ENCODE measurements around the gene GTF3C5. TPM values are rescaled to one million over a fixed set of nuclear protein-coding genes. Genes with fewer than 3 reads are reported as not detected.
A peak's percentile ranks its signal among the peaks of the same experiment; 100 is the strongest.

GTF3C5 gene
- total RNA-seq, 4 donors from 2014 or later: 49.4 to 94.2 (median 73.3) TPM

- peaks cover 0 to 11% (median 0%) of the 10 kb centered on the region in 4 donors for H3K4me1 ChIP-seq
- TF ChIP-seq CTCF (IDR thresholded peaks at IDR 0.05) (no peak), POLR2A (IDR thresholded peaks at IDR 0.05) (no peak), EP300 (IDR thresholded peaks at IDR 0.05) (no peak)
- 74 to 80% methylated on average over 23 to 26 of the region's 26 CpGs for WGBS, 2 donors
- H3K4me3 ChIP-seq: no peak overlapping the region
- peaks cover 0 to 2% (median 0%) of the 10 kb centered on the region in 4 donors for H3K9me3 ChIP-seq
- no peak overlapping the region for H3K27ac ChIP-seq
- no peaks in the 10 kb centered on the region for H3K36me3 ChIP-seq
- H3K27me3 ChIP-seq: no peaks in the 10 kb centered on the region
- no peak for DNase-seq (ENCODE audit: low spot score in 2 of 2)
Observed at GRCh38 chr9:133023117-133023890, 7.5 kb upstream of the GTF3C5 start.

DNA sequence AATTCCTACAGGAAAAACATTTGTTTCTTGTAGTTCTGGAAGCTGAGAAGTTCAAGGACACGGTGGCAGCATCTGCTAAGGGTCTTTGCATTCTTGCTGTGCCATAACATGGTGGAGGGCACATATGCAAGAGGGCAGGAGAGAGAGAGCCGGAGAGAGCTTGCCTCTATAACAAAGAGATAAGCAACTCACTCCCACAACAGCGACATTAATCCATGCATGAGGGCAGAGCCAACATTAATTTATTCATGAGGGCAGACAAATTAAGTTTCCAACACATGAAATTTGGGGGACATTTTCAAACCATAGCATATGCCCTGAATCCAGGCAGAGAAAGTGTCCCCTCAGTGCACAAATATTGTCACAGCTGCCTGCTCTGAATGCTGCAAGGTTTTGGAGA lies 4.4 kb upstream of the GTF3C5 start:
- no peak for TF ChIP-seq CTCF (IDR thresholded peaks at IDR 0.05)
- TF ChIP-seq POLR2A (IDR thresholded peaks at IDR 0.05): no peak
- no peak for TF ChIP-seq EP300 (IDR thresholded peaks at IDR 0.05)
- 35 to 67% methylated on average over 3 of the region's 3 CpGs for WGBS, 2 donors
- H3K27me3 ChIP-seq: no peaks in the 10 kb centered on the region
- H3K27ac ChIP-seq: no peak overlapping the region
- no peaks in the 10 kb centered on the region for H3K36me3 ChIP-seq
- H3K4me3 ChIP-seq: no peak overlapping the region
- no peaks in the 10 kb centered on the region for H3K9me3 ChIP-seq
- H3K4me1 ChIP-seq: peaks cover 0 to 30% (median 11%) of the 10 kb centered on the region in 4 donors
- no peak for DNase-seq (ENCODE audit: low spot score in 2 of 2)

DNA sequence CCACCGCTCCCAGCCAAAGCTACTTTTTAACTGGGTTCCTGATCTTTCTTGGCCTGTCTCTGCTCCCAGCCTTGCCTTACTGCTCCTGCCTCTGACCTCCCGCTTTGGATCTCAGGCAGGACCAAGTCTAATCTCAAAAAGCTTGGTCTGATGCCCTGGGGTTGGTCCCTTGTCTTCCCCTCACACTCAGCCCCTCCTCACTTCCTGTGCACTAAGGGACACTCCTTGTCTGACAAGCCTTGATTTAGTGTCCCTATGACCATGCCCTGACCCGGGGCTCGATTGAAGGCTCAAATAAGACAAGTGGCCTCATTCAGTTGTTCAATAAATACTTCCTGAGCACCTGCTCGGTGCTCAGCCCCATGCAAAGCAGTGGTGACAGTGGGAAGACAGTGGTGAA lies 3.7 kb upstream of the GTF3C5 start:
- H3K4me3 ChIP-seq: no peak overlapping the region
- WGBS, 2 donors: 36 to 43% methylated on average over 5 of the region's 5 CpGs
- no peak for DNase-seq (ENCODE audit: low spot score in 2 of 2)
- H3K27me3 ChIP-seq: no peaks in the 10 kb centered on the region
- peaks cover 3 to 35% (median 18%) of the 10 kb centered on the region in 4 donors for H3K4me1 ChIP-seq
- no peak for TF ChIP-seq POLR2A (IDR thresholded peaks at IDR 0.05)
- no peak for TF ChIP-seq EP300 (IDR thresholded peaks at IDR 0.05)
- no peak for TF ChIP-seq CTCF (IDR thresholded peaks at IDR 0.05)
- H3K36me3 ChIP-seq: no peaks in the 10 kb centered on the region
- no peak overlapping the region for H3K27ac ChIP-seq
- H3K9me3 ChIP-seq: no peaks in the 10 kb centered on the region

DNA sequence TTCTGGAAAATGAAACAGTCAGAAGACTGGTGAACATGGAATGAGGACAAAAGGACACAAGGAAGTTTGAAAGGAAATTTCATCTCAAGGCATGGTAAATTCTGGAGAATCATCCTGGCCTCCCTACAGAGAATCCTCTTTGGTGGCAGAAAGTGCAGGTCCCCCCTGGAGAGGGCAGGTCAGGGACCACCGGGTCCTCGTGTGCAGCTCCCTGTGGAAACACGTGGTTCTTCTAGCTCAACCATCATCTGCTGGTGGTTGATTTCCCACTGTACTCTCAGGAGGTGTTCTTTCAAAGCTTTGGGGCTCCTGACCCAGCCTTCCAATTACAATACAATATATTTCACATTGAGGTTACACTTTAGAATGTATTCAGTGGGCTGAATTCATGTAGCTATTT lies 2.6 kb upstream of the GTF3C5 start:
- no peak overlapping the region for H3K4me3 ChIP-seq
- H3K36me3 ChIP-seq: no peaks in the 10 kb centered on the region
- peaks cover 3 to 41% (median 21%) of the 10 kb centered on the region in 4 donors for H3K4me1 ChIP-seq
- 61 to 71% methylated on average over 3 of the region's 3 CpGs for WGBS, 2 donors
- DNase-seq (ENCODE audit: low spot score in 2 of 2): no peak
- no peaks in the 10 kb centered on the region for H3K27me3 ChIP-seq
- TF ChIP-seq CTCF (IDR thresholded peaks at IDR 0.05) (no peak), EP300 (IDR thresholded peaks at IDR 0.05) (no peak), POLR2A (IDR thresholded peaks at IDR 0.05) (no peak)
- no peaks in the 10 kb centered on the region for H3K9me3 ChIP-seq
- no peak overlapping the region for H3K27ac ChIP-seq

GRCh38 chr9:133029994-133030316 lies 842 bp upstream of the GTF3C5 start:
- Histone ChIP-seq H3K4me3 (peak overlapping the region; percentile 54 to 96 (median 78)), H3K27me3 (no peaks in the 10 kb centered on the region), H3K9me3 (no peaks in the 10 kb centered on the region), H3K36me3 (peaks cover 0 to 4% (median 0%) of the 10 kb centered on the region in 3 donors), H3K27ac (peak overlapping the region; percentile 47 to 95 (median 90)), H3K4me1 (peaks cover 3 to 58% (median 21%) of the 10 kb centered on the region in 4 donors)
- DNase-seq (ENCODE audit: low spot score in 2 of 2): no peak
- WGBS, 2 donors: 0% methylated on average over 12 to 18 of the region's 28 CpGs
- TF ChIP-seq POLR2A (IDR thresholded peaks at IDR 0.05) (no peak), CTCF (IDR thresholded peaks at IDR 0.05) (no peak), EP300 (IDR thresholded peaks at IDR 0.05) (no peak)
